Small intestine (tissue), 7 donors: ENCODE results near the gene RTEL1. TPM values are rescaled to one million over a fixed set of nuclear protein-coding genes. Genes with fewer than 3 reads are reported as not detected.
A peak's percentile ranks its signal among the peaks of the same experiment; 100 is the strongest.

Experiments
- DNase-seq, 2 donors: peaks; one replicate each; pipeline versions ENCODE4 v3.0.0 to v3.0.0-alpha.2; 2013
- FAIRE-seq: peaks from 2 replicates; lab custom pipeline; 2012; peaks lifted over from hg19 to GRCh38; lab: Jason Lieb, UNC
- H3K27ac ChIP-seq, 3 donors: one replicate each; pipeline ENCODE4 v1.5.1; 2013; ENCODE audit warnings: low read length in 2 of 3, mild to moderate bottlenecking in 2 of 3, control low read depth in 1 of 3, inconsistent platforms in 1 of 3, low read depth in 1 of 3, moderate library complexity in 1 of 3
- H3K27me3 ChIP-seq, 3 donors: one replicate each; pipeline ENCODE4 v1.6.1; 2013; ENCODE audit warnings: low read length in 3 of 3, inconsistent platforms in 1 of 3; ENCODE audit not compliant: control insufficient read depth in 3 of 3, insufficient read depth in 3 of 3
- H3K36me3 ChIP-seq, 3 donors: one replicate each; pipeline ENCODE4 v1.6.1; 2013; ENCODE audit warnings: low read length in 3 of 3, inconsistent platforms in 1 of 3, low read depth in 1 of 3, mild to moderate bottlenecking in 1 of 3, moderate library complexity in 1 of 3; ENCODE audit not compliant: control insufficient read depth in 3 of 3, insufficient read depth in 2 of 3
- H3K4me1 ChIP-seq, 3 donors: one replicate each; pipeline ENCODE4 v1.6.1; 2013; ENCODE audit warnings: low read length in 2 of 3, inconsistent platforms in 1 of 3, low read depth in 1 of 3, mild to moderate bottlenecking in 1 of 3, moderate library complexity in 1 of 3; ENCODE audit not compliant: control insufficient read depth in 3 of 3, insufficient read depth in 2 of 3
- H3K4me3 ChIP-seq, 3 donors: one replicate each; pipeline ENCODE4 v1.5.1; 2013; ENCODE audit warnings: low read length in 3 of 3, control low read depth in 1 of 3, inconsistent platforms in 1 of 3, low read depth in 1 of 3, mild to moderate bottlenecking in 1 of 3, moderate library complexity in 1 of 3
- H3K9me3 ChIP-seq, 2 donors: one replicate each; pipeline ENCODE4 v1.6.1; 2013; ENCODE audit warnings: low read depth in 1 of 2, low read length in 1 of 2; ENCODE audit not compliant: control insufficient read depth in 2 of 2, insufficient read depth in 1 of 2
- WGBS, 3 donors: extraction: QIAGEN DNeasy Blood & Tissue Kit; methylation state at CpG; one replicate each; pipeline ENCODE4 v1.1.7; 2013; 5-methylcytosine and 5-hydroxymethylcytosine counted together
- polyA plus RNA-seq, 4 donors: library from polyadenylated mRNA; stranded (reverse) in 3 of 4; unstranded in 1 of 4; fragments of 200-250 nt in 3 of 4; fragments of 120-200 nt in 1 of 4; gene quantifications; one replicate each; pipeline versions ENCODE4 v1.2.1 to v1.2.3, GENCODE V29; 2013
- donor health status: healthy with polysubstance abuse.
- donor health status: control.
- donor health status: control.
- donor health status: Bipolar disorder and iron deficiency.
- donor health status: healthy.

The RTEL1 gene
- polyA plus RNA-seq, 4 donors, result 3.5 to 15.0 (median 10.5) TPM

GRCh38 chr20:63690003-63690897 is 32.1 kb downstream of the RTEL1 start:
- no peak overlapping the region for H3K27ac ChIP-seq
- H3K9me3 ChIP-seq, result no peaks in the 10 kb centered on the region
- WGBS, 3 donors, result 69 to 88% (median 73%) methylated on average over 36 to 40 of the region's 40 CpGs
- FAIRE-seq (no peak), DNase-seq (no peak)
- H3K4me1 ChIP-seq, result peaks cover 4 to 16% (median 5%) of the 10 kb centered on the region in 3 donors
- H3K36me3 ChIP-seq, result peaks cover 0 to 55% (median 2%) of the 10 kb centered on the region in 3 donors
- H3K27me3 ChIP-seq, result no peaks in the 10 kb centered on the region
- no peak overlapping the region for H3K4me3 ChIP-seq

- Histone ChIP-seq H3K27ac (peak overlapping the region in 1 of 3 donors; percentile 8), H3K36me3 (peaks cover 0 to 58% (median 2%) of the 10 kb centered on the region in 3 donors), H3K27me3 (no peaks in the 10 kb centered on the region), H3K9me3 (no peaks in the 10 kb centered on the region), H3K4me3 (no peak overlapping the region), H3K4me1 (peaks cover 4 to 17% (median 5%) of the 10 kb centered on the region in 3 donors)
- no peak for FAIRE-seq
- WGBS, 3 donors, result 35 to 79% (median 55%) methylated on average over 21 to 24 of the region's 24 CpGs
- no peak for DNase-seq
These were observed 33.0 kb downstream of the RTEL1 start for GRCh38 chr20:63690898-63691710.

- H3K4me3 ChIP-seq, result no peak overlapping the region
- H3K4me1 ChIP-seq, result peaks cover 2 to 17% (median 5%) of the 10 kb centered on the region in 3 donors
- H3K9me3 ChIP-seq, result no peaks in the 10 kb centered on the region
- peaks cover 0 to 55% (median 2%) of the 10 kb centered on the region in 3 donors for H3K36me3 ChIP-seq
- no peaks in the 10 kb centered on the region for H3K27me3 ChIP-seq
- no peak overlapping the region for H3K27ac ChIP-seq
- no peak for DNase-seq
- FAIRE-seq, result no peak
- 35 to 74% (median 46%) methylated on average over 21 of the region's 21 CpGs for WGBS, 3 donors
These were observed 33.8 kb downstream of the RTEL1 start for GRCh38 chr20:63691711-63692435.

- FAIRE-seq, result no peak
- H3K4me3 ChIP-seq, result no peak overlapping the region
- no peak overlapping the region for H3K27ac ChIP-seq
- peaks cover 2 to 13% (median 4%) of the 10 kb centered on the region in 3 donors for H3K4me1 ChIP-seq
- H3K36me3 ChIP-seq, result peaks cover 0 to 56% (median 2%) of the 10 kb centered on the region in 3 donors
- peak; percentile 29 to 33 for DNase-seq
- no peaks in the 10 kb centered on the region for H3K27me3 ChIP-seq
- WGBS, 3 donors, result 55 to 69% (median 66%) methylated on average over 19 to 20 of the region's 20 CpGs
- no peaks in the 10 kb centered on the region for H3K9me3 ChIP-seq
These were observed 34.4 kb downstream of the RTEL1 start for GRCh38 chr20:63692436-63693082.

GRCh38 chr20:63693083-63693732 is 35.1 kb downstream of the RTEL1 start:
- WGBS, 3 donors, result 83 to 93% (median 86%) methylated on average over 8 to 10 of the region's 10 CpGs
- DNase-seq, result no peak
- Histone ChIP-seq H3K4me1 (peaks cover 2 to 13% (median 4%) of the 10 kb centered on the region in 3 donors), H3K9me3 (no peaks in the 10 kb centered on the region), H3K27ac (no peak overlapping the region), H3K4me3 (no peak overlapping the region), H3K27me3 (no peaks in the 10 kb centered on the region), H3K36me3 (peaks cover 0 to 60% (median 2%) of the 10 kb centered on the region in 3 donors)
- no peak for FAIRE-seq

- Histone ChIP-seq H3K27me3 (no peaks in the 10 kb centered on the region), H3K4me3 (no peak overlapping the region), H3K36me3 (peaks cover 0 to 56% (median 2%) of the 10 kb centered on the region in 3 donors), H3K27ac (no peak overlapping the region), H3K4me1 (peaks cover 2 to 13% (median 4%) of the 10 kb centered on the region in 3 donors), H3K9me3 (no peaks in the 10 kb centered on the region)
- no peak for FAIRE-seq
- DNase-seq, result no peak
- whole genome bisulfite sequencing, 3 donors, result 92 to 96% (median 93%) methylated on average over 21 of the region's 21 CpGs
These were observed 35.8 kb downstream of the RTEL1 start for GRCh38 chr20:63693733-63694583.
